ENCODE measurements around the gene CABP4.

- no peak for TF ChIP-seq EP300 (IDR thresholded peaks at IDR 0.05)
- no peak for TF ChIP-seq CTCF (IDR thresholded peaks at IDR 0.05)
- TF ChIP-seq POLR2A (IDR thresholded peaks at IDR 0.05), result peak in 2 of 4 donors; percentile 65 to 94
- TF ChIP-seq POLR2AphosphoS5 (IDR thresholded peaks at IDR 0.05), result peak; percentile 94 to 99 (median 98)
Observed at GRCh38 chr11:67428052-67429001, 26.8 kb upstream of the CABP4 start, which contains the start of gene RPS6KB2.
